ENCODE data around the gene AFF3.

AFF3 gene

GRCh38 chr2:99959261-99960014, 183.0 kb downstream of the AFF3 start:
- no peak for DNase-seq (ENCODE audit: low spot score)
- in situ Hi-C loops (cut with MboI; ENCODE audit: low sequenced_read_pairs, unreplicated experiment): no loop called here
- TF ChIP-seq, protein P1, sequence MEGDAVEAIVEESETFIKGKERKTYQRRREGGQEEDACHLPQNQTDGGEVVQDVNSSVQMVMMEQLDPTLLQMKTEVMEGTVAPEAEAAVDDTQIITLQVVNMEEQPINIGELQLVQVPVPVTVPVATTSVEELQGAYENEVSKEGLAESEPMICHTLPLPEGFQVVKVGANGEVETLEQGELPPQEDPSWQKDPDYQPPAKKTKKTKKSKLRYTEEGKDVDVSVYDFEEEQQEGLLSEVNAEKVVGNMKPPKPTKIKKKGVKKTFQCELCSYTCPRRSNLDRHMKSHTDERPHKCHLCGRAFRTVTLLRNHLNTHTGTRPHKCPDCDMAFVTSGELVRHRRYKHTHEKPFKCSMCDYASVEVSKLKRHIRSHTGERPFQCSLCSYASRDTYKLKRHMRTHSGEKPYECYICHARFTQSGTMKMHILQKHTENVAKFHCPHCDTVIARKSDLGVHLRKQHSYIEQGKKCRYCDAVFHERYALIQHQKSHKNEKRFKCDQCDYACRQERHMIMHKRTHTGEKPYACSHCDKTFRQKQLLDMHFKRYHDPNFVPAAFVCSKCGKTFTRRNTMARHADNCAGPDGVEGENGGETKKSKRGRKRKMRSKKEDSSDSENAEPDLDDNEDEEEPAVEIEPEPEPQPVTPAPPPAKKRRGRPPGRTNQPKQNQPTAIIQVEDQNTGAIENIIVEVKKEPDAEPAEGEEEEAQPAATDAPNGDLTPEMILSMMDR (IDR thresholded peaks at IDR 0.05; ENCODE audit: borderline replicate concordance, control extremely low read depth, extremely low read depth, insufficient read depth, missing control alignments): no peak

DNA sequence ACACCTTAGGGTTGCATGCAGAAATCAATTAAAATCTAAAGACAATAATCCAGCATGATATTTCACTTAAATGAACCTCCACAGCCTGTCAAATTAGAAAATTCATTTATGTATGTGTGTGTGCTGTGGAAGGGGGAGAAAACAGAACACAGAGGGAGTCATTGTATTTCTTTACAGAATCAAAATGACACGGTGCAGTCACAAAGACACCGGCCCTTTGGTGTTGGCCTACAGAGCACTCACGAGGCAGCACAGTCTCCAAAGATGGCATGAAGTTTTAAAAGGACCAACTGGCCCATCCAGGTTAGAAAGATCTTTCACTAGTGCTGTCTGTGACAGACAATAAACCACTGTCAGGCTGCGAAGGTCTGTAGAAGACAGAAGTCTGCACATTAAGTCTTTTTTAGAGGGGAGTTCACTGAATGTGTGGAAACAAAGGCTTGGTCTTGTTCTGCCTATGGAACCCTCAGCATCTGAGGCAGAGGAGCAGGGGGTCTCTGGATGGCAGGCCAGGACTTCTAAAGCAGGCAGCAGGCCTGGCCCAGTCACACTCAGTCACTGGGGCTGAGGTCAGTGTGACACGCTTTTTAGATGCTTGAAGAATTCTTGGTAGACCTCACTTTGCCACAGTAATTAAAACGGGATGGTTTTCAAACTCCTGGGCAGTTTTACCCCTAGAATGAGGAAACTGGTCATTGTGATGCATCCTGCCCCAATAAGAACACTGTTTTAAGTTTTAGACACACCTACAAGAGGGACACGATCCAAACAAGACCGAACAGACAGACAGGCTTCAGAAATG, 184.9 kb downstream of the AFF3 start:
- no peak for DNase-seq (ENCODE audit: low spot score)
- in situ Hi-C loops (cut with MboI; ENCODE audit: low sequenced_read_pairs, unreplicated experiment): no loop called here

DNA sequence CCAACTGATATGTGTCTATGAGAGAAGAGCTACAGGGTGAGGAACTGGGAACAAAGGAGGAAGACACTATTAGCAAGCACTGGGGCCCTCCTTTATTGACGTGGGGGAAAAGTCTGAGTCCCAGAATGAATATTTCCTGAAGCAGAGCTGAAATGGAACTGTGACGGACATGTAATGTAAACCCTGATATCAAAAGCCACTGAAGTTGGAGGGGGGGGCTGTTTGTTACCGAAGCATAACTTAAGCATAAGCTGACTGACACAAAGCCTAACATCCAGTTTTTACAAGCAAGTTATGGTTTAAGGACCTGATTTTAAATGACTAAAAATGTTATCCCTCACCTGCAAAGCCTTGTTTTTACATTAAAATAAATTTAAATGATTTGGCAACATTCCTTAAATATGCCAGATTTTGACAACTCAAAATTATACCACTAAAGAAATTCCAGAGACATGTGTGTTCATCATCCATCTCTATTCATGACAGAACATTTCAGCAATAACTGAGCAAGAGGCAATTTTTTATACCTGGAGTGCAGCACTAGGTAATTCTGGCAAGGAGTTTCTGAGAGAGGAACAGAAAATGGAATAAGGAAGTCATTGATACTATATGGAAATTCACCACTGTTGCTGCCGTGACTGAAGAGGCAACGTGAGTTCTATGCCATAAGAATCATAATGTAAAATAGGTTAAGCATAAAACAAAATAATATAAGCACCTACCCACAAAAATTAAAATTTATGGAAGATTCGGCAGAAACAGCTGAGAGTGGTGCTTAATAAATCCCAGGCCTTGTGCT, 186.0 kb downstream of the AFF3 start:
- TF ChIP-seq, protein P1 (IDR thresholded peaks at IDR 0.05; ENCODE audit: borderline replicate concordance, control extremely low read depth, extremely low read depth, insufficient read depth, missing control alignments): no peak
- in situ Hi-C loops (cut with MboI; ENCODE audit: low sequenced_read_pairs, unreplicated experiment): no loop called here
- DNase-seq (ENCODE audit: low spot score): no peak

More for the DNA sequence above, 184.9 kb downstream of the AFF3 start:
- TF ChIP-seq, protein P1 (IDR thresholded peaks at IDR 0.05; ENCODE audit: borderline replicate concordance, control extremely low read depth, extremely low read depth, insufficient read depth, missing control alignments): no peak

- no peak for DNase-seq (ENCODE audit: low spot score)
- in situ Hi-C loops (cut with MboI; ENCODE audit: low sequenced_read_pairs, unreplicated experiment): no loop called here
- TF ChIP-seq, protein P1 (IDR thresholded peaks at IDR 0.05; ENCODE audit: borderline replicate concordance, control extremely low read depth, extremely low read depth, insufficient read depth, missing control alignments): no peak
These were observed 188.6 kb downstream of the AFF3 start for GRCh38 chr2:99953750-99954149.

- TF ChIP-seq, protein P1 (IDR thresholded peaks at IDR 0.05; ENCODE audit: borderline replicate concordance, control extremely low read depth, extremely low read depth, insufficient read depth, missing control alignments): no peak
- in situ Hi-C loops (cut with MboI; ENCODE audit: low sequenced_read_pairs, unreplicated experiment): no loop called here
- DNase-seq (ENCODE audit: low spot score): no peak
These were observed 192.4 kb downstream of the AFF3 start for GRCh38 chr2:99949963-99950362.

DNA sequence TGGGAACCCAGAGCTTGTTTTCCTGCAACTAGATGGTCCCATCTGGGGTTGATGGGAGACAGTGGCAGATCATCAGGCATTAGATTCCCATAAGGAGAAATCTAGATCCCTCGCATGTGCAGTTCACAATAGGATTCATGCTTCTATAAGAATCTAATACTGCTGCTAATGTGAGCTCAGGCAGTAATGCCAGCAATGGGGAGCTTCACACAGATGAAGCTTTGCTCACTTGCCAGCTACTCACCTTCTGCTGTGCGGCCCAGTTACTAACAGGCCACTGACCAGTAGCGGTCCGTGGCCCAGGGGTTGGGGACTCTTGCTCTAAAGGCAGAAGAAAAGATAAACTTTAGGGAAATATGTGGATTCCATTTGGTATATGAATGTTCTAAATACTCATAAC, 192.9 kb downstream of the AFF3 start:
- in situ Hi-C loops (cut with MboI; ENCODE audit: low sequenced_read_pairs, unreplicated experiment): no loop called here
- TF ChIP-seq, protein P1 (IDR thresholded peaks at IDR 0.05; ENCODE audit: borderline replicate concordance, control extremely low read depth, extremely low read depth, insufficient read depth, missing control alignments): no peak
- no peak for DNase-seq (ENCODE audit: low spot score)

Measured in GM13976 (cell line).